Endothelial cell of umbilical vein (primary cell): ENCODE data around the gene FALEC. TPM values are rescaled to one million over a fixed set of nuclear protein-coding genes. Genes with fewer than 3 reads are reported as not detected.
A peak's percentile ranks its signal among the peaks of the same experiment; 100 is the strongest.

Experiments used
- BruUV-seq: library from RNA; stranded (reverse); fragments of 400-500 nt; replicated peaks from 2 replicates; lab custom pipeline; 2021; lab: Mats Ljungman, UMichigan
- CTCF ChIA-PET: fragments of 300-600, 350-600 bp; sonication (Branson Sonifier 250); formaldehyde crosslinking; loops from one replicate; lab custom pipeline; 2021; ENCODE audit warnings: antibody characterized with exemption, inconsistent platforms; lab: Charles Lee
- POLR2A ChIA-PET: fragments of 300-600, 350-600 bp; sonication (Branson Sonifier 250); formaldehyde crosslinking; loops from one replicate; lab custom pipeline; 2021; ENCODE audit warnings: antibody characterized with exemption, inconsistent platforms; lab: Charles Lee
- DNase-seq: peaks from one replicate; pipeline ENCODE4 v3.0.0-alpha.2; 2011; ENCODE audit warnings: low read depth, low spot score
- FAIRE-seq: peaks from 2 replicates; lab custom pipeline; 2011; peaks lifted over from hg19 to GRCh38; lab: Jason Lieb, UNC
- H2AFZ ChIP-seq: 2 replicates; pipeline ENCODE4 v1.6.0; 2012; ENCODE audit warnings: low read depth, low read length, control low read depth, inconsistent platforms
- H3K27ac ChIP-seq: 2 replicates; pipeline ENCODE4 v1.5.1; 2011; ENCODE audit warnings: low read depth, mild to moderate bottlenecking, control low read depth, low read length, moderate library complexity; ENCODE audit not compliant: insufficient read depth
- H3K27me3 ChIP-seq, 2 experiments: 2 replicates each; pipeline versions ENCODE4 v1.6.0 to v1.6.1; 2011; ENCODE audit warnings: low read length in 2 of 2, mixed read lengths in 1 of 2; ENCODE audit not compliant: control insufficient read depth in 2 of 2, insufficient read depth in 2 of 2
- H3K36me3 ChIP-seq, 2 experiments: 2 replicates in 1 of 2; 3 replicates in 1 of 2; pipeline ENCODE4 v1.5.1; 2011; ENCODE audit warnings: low read length in 2 of 2, mild to moderate bottlenecking in 1 of 2, moderate library complexity in 1 of 2; ENCODE audit not compliant: control insufficient read depth in 2 of 2, insufficient read depth in 2 of 2; ENCODE audit errors: extremely low read depth in 1 of 2
- H3K4me1 ChIP-seq: 3 replicates; pipeline ENCODE4 v1.5.1; 2011; ENCODE audit warnings: mild to moderate bottlenecking, low read length; ENCODE audit not compliant: control insufficient read depth, insufficient read depth; ENCODE audit errors: extremely low read depth
- H3K4me2 ChIP-seq: 2 replicates; pipeline ENCODE4 v1.6.1; 2011; ENCODE audit warnings: low read length, control low read depth, mixed read lengths; ENCODE audit not compliant: insufficient read depth
- H3K4me3 ChIP-seq, 3 experiments: fragments of 200-600 bp in 1 of 3; sonication (generic), shearing (Covaris generic) in 1 of 3; replicated peaks in 1 of 3; 2 replicates each; pipeline ENCODE4 v1.5.1; 2011 to 2016; ENCODE audit warnings: control low read depth in 3 of 3, low read length in 3 of 3, mild to moderate bottlenecking in 2 of 3, inconsistent platforms in 1 of 3, low read depth in 1 of 3, moderate library complexity in 1 of 3; ENCODE audit not compliant: insufficient read depth in 1 of 3
- H3K79me2 ChIP-seq: 2 replicates; pipeline ENCODE4 v1.6.0; 2012; ENCODE audit warnings: low read length, inconsistent platforms; ENCODE audit not compliant: control insufficient read depth, insufficient read depth
- H3K9ac ChIP-seq: replicated peaks from 2 replicates; pipeline ENCODE3; 2011; ENCODE audit warnings: low read length, control low read depth; ENCODE audit not compliant: insufficient read depth; ENCODE audit errors: extremely low read depth
- H3K9me1 ChIP-seq: replicated peaks from 3 replicates; pipeline ENCODE4 v1.6.0; 2011; ENCODE audit warnings: mild to moderate bottlenecking, low read length; ENCODE audit not compliant: control insufficient read depth, insufficient read depth; ENCODE audit errors: extremely low read depth
- H3K9me3 ChIP-seq: replicated peaks from 2 replicates; pipeline ENCODE4 v1.5.1; 2012; ENCODE audit warnings: low read length, inconsistent platforms; ENCODE audit not compliant: control insufficient read depth, insufficient read depth
- H4K20me1 ChIP-seq: replicated peaks from 2 replicates; pipeline ENCODE3; 2011; ENCODE audit warnings: mild to moderate bottlenecking, low read length; ENCODE audit not compliant: control insufficient read depth, insufficient read depth; ENCODE audit errors: extremely low read depth
- CTCF ChIP-seq, 2 donors: IDR thresholded peaks; 1 replicate in 1 of 2; 2 replicates in 1 of 2; pipeline ENCODE4 v1.5.1; 2011; ENCODE audit warnings: low read length in 2 of 2, mild to moderate bottlenecking in 2 of 2, moderate library complexity in 2 of 2, control low read depth in 1 of 2, inconsistent platforms in 1 of 2, low read depth in 1 of 2; ENCODE audit not compliant: insufficient read depth in 1 of 2; ENCODE audit errors: extremely low read depth in 1 of 2
- EZH2 ChIP-seq: IDR thresholded peaks from 2 replicates; pipeline ENCODE4 v1.6.1; 2012; ENCODE audit warnings: borderline replicate concordance, low read depth, mild to moderate bottlenecking, moderate library complexity, low read length, inconsistent platforms; ENCODE audit not compliant: severe bottlenecking
- GATA2 ChIP-seq: IDR thresholded peaks from 2 replicates; pipeline ENCODE4 v1.7.0; 2011; ENCODE audit warnings: low read depth, mild to moderate bottlenecking, moderate library complexity, mixed read lengths, low read length; ENCODE audit not compliant: insufficient read length, insufficient read depth
- MAX ChIP-seq: IDR thresholded peaks from 2 replicates; pipeline ENCODE4 v1.6.1; 2011; ENCODE audit not compliant: insufficient read depth, insufficient read length
- MYC ChIP-seq: IDR thresholded peaks from one replicate; pipeline ENCODE4 v1.6.1; 2011; ENCODE audit warnings: mild to moderate bottlenecking, low read depth, low read length
- POLR2A ChIP-seq: IDR thresholded peaks from 2 replicates; pipeline ENCODE4 v1.6.1; 2012; ENCODE audit warnings: low read depth, mild to moderate bottlenecking, control low read depth, low read length
- POLR2AphosphoS5 ChIP-seq: IDR thresholded peaks from 2 replicates; pipeline ENCODE4 v1.6.1; 2012; ENCODE audit warnings: low read depth, mild to moderate bottlenecking, control low read depth, low read length, moderate library complexity; ENCODE audit not compliant: insufficient read depth
- dilution Hi-C: fragments of 300-500 bp; cut with MboI; formaldehyde crosslinking; loops from one replicate; pipeline ENCODE4 v1.15.0; 2019; ENCODE audit warnings: low sequenced_read_pairs; ENCODE audit not compliant: extremely low pct_ligation_motif_present
- intact Hi-C: fragments of 100-400 bp; cut with micrococcal nuclease; formaldehyde crosslinking; loops from one replicate; pipeline ENCODE4 v1.10.0; 2022
- polyA plus RNA-seq, 4 experiments: library from polyadenylated mRNA; depleted of rRNA in 3 of 4; stranded (reverse) in 3 of 4; unstranded in 1 of 4; fragments of >200 nt; gene quantifications; 2 replicates each; pipeline versions ENCODE4 v1.2.1 to v1.2.3, GENCODE V29; 2011 to 2012; ENCODE audit warnings: missing spikeins in 1 of 4
- total RNA-seq: library from RNA; stranded (reverse); gene quantifications from 2 replicates; pipeline ENCODE4 v1.2.3, GENCODE V29; 2021

Gene FALEC
- total and polyA plus RNA-seq, 2 donors (not counting 3 experiments of a cell fraction or from before 2014, with no cell fraction given), result not detected

- H3K9me3 ChIP-seq, result no peaks in the 10 kb centered on the region
- peaks cover 2% of the 10 kb centered on the region for H3K79me2 ChIP-seq
- CTCF ChIA-PET, result interaction anchor here (1.1 kb wide), 1 partner anchor 298 kb away, joined by 3 read pairs; no protein-coding TSS in a partner anchor
- dilution Hi-C loops, result no loop called here
- no peaks in the 10 kb centered on the region for H3K27me3 ChIP-seq
- FAIRE-seq, result no peak
- no peak overlapping the region for H3K4me2 ChIP-seq
- H3K9me1 ChIP-seq, result no peaks in the 10 kb centered on the region
- POLR2A ChIA-PET, result no interaction called here
- no TSS peak for BruUV-seq
- no peak for DNase-seq
- H3K36me3 ChIP-seq, result peaks cover 0 to 4% of the 10 kb centered on the region in 2 experiments
- H2AFZ ChIP-seq, result no peak overlapping the region
- TF ChIP-seq POLR2A (peak; percentile 19), GATA2 (no peak)
- H3K27ac ChIP-seq, result no peak overlapping the region
- intact Hi-C loops, result no loop called here
- no peak overlapping the region for H3K9ac ChIP-seq
- peaks cover 23% of the 10 kb centered on the region for H3K4me1 ChIP-seq
- H3K4me3 ChIP-seq, result no peak overlapping the region
- H4K20me1 ChIP-seq, result no peaks in the 10 kb centered on the region
These were observed 38.0 kb downstream of the FALEC start for GRCh38 chr1:150553392-150554085.

GRCh38 chr1:150554086-150554452 is 38.5 kb downstream of the FALEC start:
- TF ChIP-seq MYC (no peak), POLR2AphosphoS5 (no peak), MAX (no peak), EZH2 (no peak), CTCF (IDR thresholded peaks at IDR 0.05; ENCODE audit: extremely low read depth in 1 of 2, insufficient read depth in 1 of 2, low read depth in 1 of 2, low read length in 2 of 2) (no peak)
- DNase-seq, result no peak
- no peak overlapping the region for H3K9ac ChIP-seq
- H3K27ac ChIP-seq, result no peak overlapping the region
- no peaks in the 10 kb centered on the region for H3K9me1 ChIP-seq
- H2AFZ ChIP-seq, result no peak overlapping the region
- no peaks in the 10 kb centered on the region for H3K27me3 ChIP-seq
- no peak overlapping the region for H3K4me2 ChIP-seq
- ChIA-PET POLR2A (no interaction called here), CTCF (interaction anchor here (1.1 kb wide), 1 partner anchor 298 kb away, joined by 3 read pairs; no protein-coding TSS in a partner anchor)
- no peak for FAIRE-seq
- no TSS peak for BruUV-seq
- H3K9me3 ChIP-seq, result no peaks in the 10 kb centered on the region
- no peak overlapping the region for H3K4me3 ChIP-seq
- peaks cover 25% of the 10 kb centered on the region for H3K4me1 ChIP-seq
- peaks cover 0 to 4% of the 10 kb centered on the region in 2 experiments for H3K36me3 ChIP-seq
- intact Hi-C loops, result no loop called here
- no peaks in the 10 kb centered on the region for H4K20me1 ChIP-seq
- dilution Hi-C loops, result no loop called here
- H3K79me2 ChIP-seq, result peaks cover 2% of the 10 kb centered on the region
